Epithelial cell of proximal tubule (primary cell): ENCODE data around the gene NQO1. TPM values are rescaled to one million over a fixed set of nuclear protein-coding genes. Genes with fewer than 3 reads are reported as not detected.
A peak's percentile ranks its signal among the peaks of the same experiment; 100 is the strongest.

Experiments
- DNase-seq: peaks from one replicate; pipeline ENCODE4 v3.0.0-alpha.2; 2011; ENCODE audit warnings: low read depth
- H3K4me3 ChIP-seq: 2 replicates; pipeline ENCODE4 v1.5.1; 2011; ENCODE audit warnings: low read depth, mild to moderate bottlenecking, low read length
- CTCF ChIP-seq: conservative IDR thresholded peaks from 2 replicates; pipeline ENCODE4 v1.5.1; 2012; ENCODE audit warnings: low read depth, mild to moderate bottlenecking, low read length
- total RNA-seq: library from RNA; depleted of rRNA; stranded (reverse); fragments of >200 nt; gene quantifications from 2 replicates; pipeline ENCODE4 v1.2.3, GENCODE V29; 2015

Gene NQO1
- total RNA-seq, 1 donor from 2014 or later, result 133 TPM

- peak overlapping the region; percentile 58 for H3K4me3 ChIP-seq
- no peak for DNase-seq
- no peak for TF ChIP-seq CTCF
Measured at GRCh38 chr16:69725480-69726312, 664 bp downstream of the NQO1 start.

- no peak for DNase-seq
- TF ChIP-seq CTCF, result no peak
- peak overlapping the region; percentile 58 for H3K4me3 ChIP-seq
Measured at GRCh38 chr16:69724981-69725479, 1.3 kb downstream of the NQO1 start.

GRCh38 chr16:69724414-69724873 is 1.9 kb downstream of the NQO1 start:
- TF ChIP-seq CTCF, result no peak
- no peak for DNase-seq
- no peak overlapping the region for H3K4me3 ChIP-seq

- no peak overlapping the region for H3K4me3 ChIP-seq
- DNase-seq, result no peak
- no peak for TF ChIP-seq CTCF
Measured at GRCh38 chr16:69721441-69721957, 4.9 kb downstream of the NQO1 start.

- no peak for DNase-seq
- no peak for TF ChIP-seq CTCF
- H3K4me3 ChIP-seq, result no peak overlapping the region
Measured at GRCh38 chr16:69720822-69721430, 5.4 kb downstream of the NQO1 start.

- TF ChIP-seq CTCF, result no peak
- no peak overlapping the region for H3K4me3 ChIP-seq
- no peak for DNase-seq
Measured at GRCh38 chr16:69718111-69718764, 8.1 kb downstream of the NQO1 start.
